Breast epithelium (tissue), 3 donors: ENCODE results near the gene GPC6.

Source experiments
- POLR2A ChIP-seq: fragments of 450-650 bp; IDR thresholded peaks from one replicate; pipeline ENCODE4 v1.6.1; 2016; ENCODE audit warnings: antibody characterized with exemption, mild to moderate bottlenecking, moderate library complexity
- TF ChIP-seq, protein P1 (sequence below), 3 donors: fragments of 450-650 bp; IDR thresholded peaks; one replicate each; pipeline ENCODE4 v1.5.1; 2016 to 2017; ENCODE audit warnings: antibody characterized with exemption in 3 of 3, mild to moderate bottlenecking in 3 of 3, moderate library complexity in 3 of 3

GRCh38 chr13:93726173-93726957 is 499.8 kb downstream of the GPC6 start:
- TF ChIP-seq, protein P1, sequence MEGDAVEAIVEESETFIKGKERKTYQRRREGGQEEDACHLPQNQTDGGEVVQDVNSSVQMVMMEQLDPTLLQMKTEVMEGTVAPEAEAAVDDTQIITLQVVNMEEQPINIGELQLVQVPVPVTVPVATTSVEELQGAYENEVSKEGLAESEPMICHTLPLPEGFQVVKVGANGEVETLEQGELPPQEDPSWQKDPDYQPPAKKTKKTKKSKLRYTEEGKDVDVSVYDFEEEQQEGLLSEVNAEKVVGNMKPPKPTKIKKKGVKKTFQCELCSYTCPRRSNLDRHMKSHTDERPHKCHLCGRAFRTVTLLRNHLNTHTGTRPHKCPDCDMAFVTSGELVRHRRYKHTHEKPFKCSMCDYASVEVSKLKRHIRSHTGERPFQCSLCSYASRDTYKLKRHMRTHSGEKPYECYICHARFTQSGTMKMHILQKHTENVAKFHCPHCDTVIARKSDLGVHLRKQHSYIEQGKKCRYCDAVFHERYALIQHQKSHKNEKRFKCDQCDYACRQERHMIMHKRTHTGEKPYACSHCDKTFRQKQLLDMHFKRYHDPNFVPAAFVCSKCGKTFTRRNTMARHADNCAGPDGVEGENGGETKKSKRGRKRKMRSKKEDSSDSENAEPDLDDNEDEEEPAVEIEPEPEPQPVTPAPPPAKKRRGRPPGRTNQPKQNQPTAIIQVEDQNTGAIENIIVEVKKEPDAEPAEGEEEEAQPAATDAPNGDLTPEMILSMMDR (IDR thresholded peaks at IDR 0.05), result no peak
- no peak for TF ChIP-seq POLR2A
